Astrocyte (in vitro differentiated cells and primary cell): ENCODE results near the gene MESP1. TPM values are rescaled to one million over a fixed set of nuclear protein-coding genes. Genes with fewer than 3 reads are reported as not detected.

ENCODE experiments used
- DNase-seq: peaks from one replicate; pipeline ENCODE4 v3.0.0-alpha.2; 2010; ENCODE audit warnings: low read depth
- FAIRE-seq: peaks from 2 replicates; lab custom pipeline; 2011; peaks lifted over from hg19 to GRCh38; lab: Jason Lieb, UNC
- H2AFZ ChIP-seq: 2 replicates; pipeline ENCODE4 v1.6.0; 2012; ENCODE audit warnings: low read depth, low read length, inconsistent platforms
- H3K27ac ChIP-seq: 2 replicates; pipeline ENCODE4 v1.5.1; 2011; ENCODE audit warnings: low read depth, low read length, inconsistent platforms
- H3K27me3 ChIP-seq: 2 replicates; pipeline ENCODE4 v1.6.0; 2011; ENCODE audit warnings: low read length, inconsistent platforms; ENCODE audit not compliant: insufficient read depth
- H3K36me3 ChIP-seq: 2 replicates; pipeline ENCODE4 v1.5.1; 2011; ENCODE audit warnings: low read length, inconsistent platforms; ENCODE audit not compliant: insufficient read depth
- H3K4me1 ChIP-seq: 2 replicates; pipeline ENCODE4 v1.5.1; 2011; ENCODE audit warnings: low read length, inconsistent platforms; ENCODE audit not compliant: insufficient read depth
- H3K4me2 ChIP-seq: 2 replicates; pipeline ENCODE4 v1.6.0; 2012; ENCODE audit warnings: low read length, inconsistent platforms
- H3K4me3 ChIP-seq: 2 replicates; pipeline ENCODE4 v1.5.1; 2011; ENCODE audit warnings: low read depth, mild to moderate bottlenecking, low read length, inconsistent platforms; ENCODE audit not compliant: insufficient read depth
- H3K79me2 ChIP-seq: 2 replicates; pipeline ENCODE4 v1.6.0; 2012; ENCODE audit warnings: mild to moderate bottlenecking, low read length, inconsistent platforms; ENCODE audit not compliant: insufficient read depth
- H3K9ac ChIP-seq: 2 replicates; pipeline ENCODE4 v1.6.0; 2012; ENCODE audit warnings: mild to moderate bottlenecking, low read length, inconsistent platforms
- H3K9me3 ChIP-seq: 2 replicates; pipeline ENCODE4 v1.5.1; 2012; ENCODE audit warnings: low read depth, mild to moderate bottlenecking, low read length, inconsistent platforms; ENCODE audit not compliant: insufficient read depth
- H4K20me1 ChIP-seq: 2 replicates; pipeline ENCODE4 v1.6.0; 2012; ENCODE audit warnings: low read length, inconsistent platforms; ENCODE audit not compliant: insufficient read depth
- H3K27ac Mint-ChIP-seq: one replicate; pipeline ENCODE4 v1.8.0; 2021; ENCODE audit warnings: mild to moderate bottlenecking, mixed read lengths; ENCODE audit not compliant: unreplicated experiment
- H3K27me3 Mint-ChIP-seq: one replicate; pipeline ENCODE4 v1.8.0; 2021; ENCODE audit warnings: low read depth, mixed read lengths; ENCODE audit not compliant: unreplicated experiment
- H3K36me3 Mint-ChIP-seq: one replicate; pipeline ENCODE4 v1.8.0; 2021; ENCODE audit warnings: low read depth, mixed read lengths; ENCODE audit not compliant: unreplicated experiment
- H3K4me1 Mint-ChIP-seq: one replicate; pipeline ENCODE4 v1.8.0; 2021; ENCODE audit warnings: low read depth, mixed read lengths; ENCODE audit not compliant: unreplicated experiment
- H3K4me3 Mint-ChIP-seq: one replicate; pipeline ENCODE4 v1.8.0; 2021; ENCODE audit warnings: mild to moderate bottlenecking, moderate library complexity, mixed read lengths; ENCODE audit not compliant: unreplicated experiment
- H3K9me3 Mint-ChIP-seq: one replicate; pipeline ENCODE4 v1.8.0; 2021; ENCODE audit warnings: mild to moderate bottlenecking, mixed read lengths; ENCODE audit not compliant: unreplicated experiment
- CTCF ChIP-seq: IDR thresholded peaks from 2 replicates; pipeline ENCODE4 v1.5.1; 2011; ENCODE audit warnings: low read depth, mild to moderate bottlenecking, inconsistent platforms, low read length, moderate library complexity; ENCODE audit not compliant: insufficient read depth
- EZH2 ChIP-seq: IDR thresholded peaks from 2 replicates; pipeline ENCODE4 v1.6.1; 2012; ENCODE audit warnings: mild to moderate bottlenecking, low read length, inconsistent platforms; ENCODE audit not compliant: insufficient read depth
- total RNA-seq: library from RNA; stranded (reverse); gene quantifications from 2 replicates; pipeline ENCODE4 v1.2.1, GENCODE V29; 2021

MESP1 gene
- total RNA-seq, 1 donor from 2014 or later, result not detected

- DNase-seq (peak; percentile 69), FAIRE-seq (peak; percentile 58)
- Mint-ChIP-seq H3K9me3 (peaks cover 8% of the 10 kb centered on the region), H3K4me3 (no peak overlapping the region), H3K36me3 (no peaks in the 10 kb centered on the region), H3K27ac (peak overlapping the region; percentile 47), H3K4me1 (peaks cover 10% of the 10 kb centered on the region), H3K27me3 (peaks cover 10% of the 10 kb centered on the region)
- no peaks in the 10 kb centered on the region for H3K36me3 ChIP-seq
- no peak overlapping the region for H3K4me3 ChIP-seq
- H3K9me3 ChIP-seq, result no peaks in the 10 kb centered on the region
- peak overlapping the region; percentile 31 for H2AFZ ChIP-seq
- H3K79me2 ChIP-seq, result no peaks in the 10 kb centered on the region
- H3K27ac ChIP-seq, result peak overlapping the region; percentile 43
- H3K9ac ChIP-seq, result no peak overlapping the region
- no peak for TF ChIP-seq EZH2
- H3K27me3 ChIP-seq, result no peaks in the 10 kb centered on the region
- peaks cover 18% of the 10 kb centered on the region for H3K4me1 ChIP-seq
- H3K4me2 ChIP-seq, result peak overlapping the region; percentile 64
- no peaks in the 10 kb centered on the region for H4K20me1 ChIP-seq
These were observed 31.0 kb upstream of the MESP1 start for GRCh38 chr15:89781891-89782618.

- Mint-ChIP-seq H3K27me3 (peaks cover 10% of the 10 kb centered on the region), H3K4me1 (peaks cover 10% of the 10 kb centered on the region), H3K36me3 (no peaks in the 10 kb centered on the region), H3K27ac (no peak overlapping the region), H3K4me3 (no peak overlapping the region), H3K9me3 (peaks cover 6% of the 10 kb centered on the region)
- Histone ChIP-seq H3K27me3 (no peaks in the 10 kb centered on the region), H3K27ac (no peak overlapping the region), H3K4me2 (no peak overlapping the region), H3K4me1 (peaks cover 18% of the 10 kb centered on the region), H4K20me1 (no peaks in the 10 kb centered on the region), H3K4me3 (no peak overlapping the region), H3K9ac (no peak overlapping the region), H3K79me2 (no peaks in the 10 kb centered on the region), H2AFZ (no peak overlapping the region), H3K36me3 (no peaks in the 10 kb centered on the region), H3K9me3 (no peaks in the 10 kb centered on the region)
- DNase-seq (no peak), FAIRE-seq (no peak)
- TF ChIP-seq CTCF (no peak), EZH2 (no peak)
These were observed 30.0 kb upstream of the MESP1 start for GRCh38 chr15:89781055-89781454.

GRCh38 chr15:89780601-89781000 lies 29.6 kb upstream of the MESP1 start:
- FAIRE-seq (no peak), DNase-seq (no peak)
- Mint-ChIP-seq H3K9me3 (peaks cover 4% of the 10 kb centered on the region), H3K4me3 (peak overlapping the region; percentile 29), H3K27ac (no peak overlapping the region), H3K36me3 (no peaks in the 10 kb centered on the region), H3K27me3 (peaks cover 10% of the 10 kb centered on the region), H3K4me1 (peaks cover 10% of the 10 kb centered on the region)
- Histone ChIP-seq H3K9ac (no peak overlapping the region), H3K36me3 (no peaks in the 10 kb centered on the region), H3K27me3 (no peaks in the 10 kb centered on the region), H3K27ac (no peak overlapping the region), H3K4me3 (no peak overlapping the region), H4K20me1 (no peaks in the 10 kb centered on the region), H3K9me3 (no peaks in the 10 kb centered on the region), H3K4me2 (no peak overlapping the region), H2AFZ (no peak overlapping the region), H3K4me1 (peaks cover 18% of the 10 kb centered on the region), H3K79me2 (no peaks in the 10 kb centered on the region)
- TF ChIP-seq EZH2, result no peak
- no peak for TF ChIP-seq CTCF
